NCI-H1930 (cell line): Measurements from ENCODE around the gene CNTLN.
"Not testable (repeated sequence)": the region's sequence is repeated elsewhere in the genome, so short reads cannot be mapped to it uniquely, and the experiment has no call there.

ENCODE experiments used
- DNase-seq, 2 experiments: peaks; one replicate each; lab custom pipeline; 2025; lab: John Stamatoyannopoulos, UW

Gene CNTLN

DNA sequence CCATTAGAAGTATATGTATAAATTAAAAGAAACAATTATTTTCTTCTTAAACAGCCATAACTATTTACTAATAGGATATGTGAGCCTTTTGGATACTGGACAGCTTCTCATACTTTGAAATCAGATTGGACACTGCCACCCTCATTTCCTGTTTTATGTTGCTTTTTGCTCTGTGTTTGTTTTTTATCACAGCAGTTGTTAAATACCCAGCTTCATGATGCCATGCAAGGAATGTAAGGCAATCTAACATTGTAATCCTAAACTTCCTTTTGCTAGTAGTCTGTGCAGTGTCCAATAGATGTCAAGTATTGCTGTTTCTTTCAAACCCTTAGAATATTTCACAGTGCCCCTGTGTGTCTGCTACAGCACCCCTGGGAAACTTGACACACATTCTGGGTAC, 56.2 kb downstream of the CNTLN start:
- DNase-seq = no peak

DNA sequence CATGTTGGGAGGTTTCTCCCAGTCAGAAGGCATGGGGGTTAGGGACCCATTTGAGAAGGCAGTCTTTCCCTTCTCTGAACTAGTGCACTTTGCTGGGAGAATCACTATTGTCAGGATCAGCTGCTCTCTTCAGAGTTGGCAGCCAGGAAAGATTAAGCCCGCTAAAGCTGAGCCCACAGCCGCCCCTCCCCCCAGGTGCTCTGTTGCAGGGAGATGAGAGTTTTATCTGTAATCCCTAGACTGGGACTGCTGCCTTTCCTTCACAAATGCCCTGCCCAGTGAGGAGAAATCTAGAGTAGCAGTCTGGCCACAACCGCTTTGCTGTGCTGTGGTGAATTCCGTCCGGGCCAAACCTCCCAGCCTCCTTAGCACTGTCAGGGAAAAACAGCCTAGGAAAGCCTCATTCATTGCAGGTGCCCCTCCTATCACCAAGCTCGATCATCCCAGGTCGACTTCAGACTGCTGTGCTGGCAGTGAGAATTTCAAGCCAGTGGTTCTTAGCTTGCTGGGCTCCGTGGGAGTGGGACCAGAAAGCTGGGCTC, 69.8 kb downstream of the CNTLN start:
- DNase-seq = no peak

- no peak for DNase-seq
These were observed 81.2 kb downstream of the CNTLN start for GRCh38 chr9:17216011-17216410.

DNA sequence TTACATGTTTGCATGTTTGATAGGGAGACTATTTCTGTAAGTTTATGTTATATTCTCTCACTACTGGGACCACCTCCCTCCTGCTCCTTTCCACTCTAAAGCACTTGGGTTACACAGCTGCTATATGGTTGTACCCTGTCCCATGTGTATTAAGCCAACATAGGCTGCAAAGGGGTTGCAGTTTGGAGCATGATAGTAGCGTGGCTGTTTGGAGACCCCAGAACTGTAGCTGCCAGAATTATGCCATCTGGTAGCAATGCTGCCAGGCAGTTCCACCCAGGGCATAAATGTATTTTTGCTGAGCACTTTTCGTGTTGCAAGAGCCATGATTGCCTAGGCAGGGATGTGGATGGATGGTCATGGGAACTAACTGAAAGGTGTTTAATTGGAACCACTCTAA, 81.8 kb downstream of the CNTLN start:
- DNase-seq = no peak

DNA sequence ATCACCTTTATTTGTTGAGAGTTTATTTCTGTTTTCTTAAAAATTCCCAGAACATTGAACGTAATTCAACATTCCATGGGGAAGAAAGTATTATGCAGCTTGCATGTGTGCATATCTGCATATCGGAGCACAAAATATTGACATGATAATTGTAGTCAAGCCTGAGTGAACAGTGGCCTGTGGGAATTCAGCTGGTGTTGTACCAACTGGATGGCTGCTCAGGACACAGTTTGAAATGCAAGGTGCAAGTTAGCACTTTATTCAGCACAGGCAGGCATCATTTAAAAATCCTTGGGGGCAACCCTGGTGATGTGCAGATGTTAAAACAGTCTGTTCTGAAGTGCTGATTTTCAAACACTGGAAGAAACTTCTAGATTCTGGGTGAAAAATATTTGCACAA, 82.4 kb downstream of the CNTLN start:
- no peak for DNase-seq

DNA sequence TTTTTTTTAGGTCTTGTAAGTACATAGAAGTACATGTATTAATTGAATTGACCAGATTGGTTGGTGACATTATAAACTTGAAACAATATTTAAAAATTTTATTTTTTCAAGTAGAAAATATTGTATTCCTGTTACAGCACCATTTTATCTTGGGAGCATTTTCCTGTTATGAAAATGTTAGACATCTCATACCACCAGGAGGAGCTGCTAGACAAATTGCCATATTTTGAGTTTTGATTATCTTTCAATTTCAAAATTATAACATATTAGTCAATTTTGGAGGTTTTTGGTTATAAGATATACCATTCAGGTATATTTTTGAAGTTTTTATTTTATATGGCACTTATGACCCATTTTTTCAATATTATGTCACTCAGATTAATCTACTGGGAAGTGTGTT, 84.4 kb downstream of the CNTLN start:
- DNase-seq = no peak

GRCh38 chr9:17222932-17223331, 88.1 kb downstream of the CNTLN start:
- DNase-seq = no peak

GRCh38 chr9:17225407-17225806, 90.6 kb downstream of the CNTLN start:
- no peak for DNase-seq

GRCh38 chr9:17229945-17230560, 95.2 kb downstream of the CNTLN start:
- no peak for DNase-seq

DNA sequence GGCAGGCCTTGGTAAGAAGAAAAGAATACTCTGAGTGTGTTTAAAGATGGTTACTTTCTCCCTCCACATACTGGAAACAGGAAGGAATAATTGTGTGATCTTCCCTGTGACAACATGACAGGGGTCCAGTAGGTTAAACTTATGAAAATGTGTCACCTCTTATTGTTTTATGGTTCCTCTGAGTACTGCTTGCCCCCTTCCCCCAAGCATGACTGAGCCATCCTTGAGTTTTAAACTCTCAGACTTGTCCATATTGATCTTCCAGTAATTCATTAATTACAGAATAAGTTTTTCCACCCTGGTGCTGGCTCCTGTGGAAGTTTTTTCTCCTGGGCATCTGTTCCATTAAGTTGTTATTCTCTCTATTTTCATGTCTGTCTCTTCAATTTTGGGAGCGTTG, 95.8 kb downstream of the CNTLN start:
- DNase-seq = no peak

- no peak for DNase-seq
These were observed 101.3 kb downstream of the CNTLN start for GRCh38 chr9:17236147-17236546.

- no peak for DNase-seq
These were observed 111.9 kb downstream of the CNTLN start for GRCh38 chr9:17246770-17247169.

DNA sequence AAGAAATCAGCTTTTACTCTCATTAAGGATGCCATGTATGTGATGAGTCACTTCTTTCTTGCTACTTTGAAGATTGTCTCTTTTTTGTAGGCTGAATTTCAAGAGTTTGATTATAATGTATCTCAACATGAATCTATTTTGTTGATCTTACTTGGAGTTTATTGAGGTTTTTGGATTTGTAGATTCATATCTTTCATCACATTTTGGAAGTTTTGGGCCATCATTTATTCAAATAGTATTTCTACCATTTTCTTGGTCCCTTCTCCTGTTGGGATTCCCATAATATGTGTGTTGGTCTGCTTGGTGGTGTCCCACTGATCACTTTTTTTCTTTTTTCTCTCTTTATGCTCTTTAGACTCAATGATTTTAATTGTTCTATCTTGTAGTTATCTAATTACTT, 116.3 kb downstream of the CNTLN start:
- no peak for DNase-seq

GRCh38 chr9:17268531-17269188, 133.8 kb downstream of the CNTLN start:
- DNase-seq = not testable (repeated sequence)

DNA sequence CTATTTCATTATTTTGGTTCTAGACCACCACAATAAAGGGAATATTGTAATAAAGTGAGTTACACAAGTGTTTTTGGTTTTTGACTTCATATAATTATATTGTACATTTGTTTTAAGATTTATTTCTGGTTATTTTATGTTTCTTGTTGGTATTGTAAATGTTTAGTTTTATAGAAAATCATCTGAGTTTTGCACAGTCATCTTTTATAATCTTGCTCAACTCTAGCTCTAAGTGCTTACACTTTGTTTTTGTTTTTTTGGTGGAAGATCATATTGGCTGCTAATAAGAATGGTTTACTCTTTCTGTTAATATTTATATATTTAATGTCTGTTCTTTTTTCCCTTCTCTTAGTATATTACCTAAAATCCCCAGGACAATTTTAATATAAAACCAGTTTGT, 135.0 kb downstream of the CNTLN start:
- no peak for DNase-seq

DNA sequence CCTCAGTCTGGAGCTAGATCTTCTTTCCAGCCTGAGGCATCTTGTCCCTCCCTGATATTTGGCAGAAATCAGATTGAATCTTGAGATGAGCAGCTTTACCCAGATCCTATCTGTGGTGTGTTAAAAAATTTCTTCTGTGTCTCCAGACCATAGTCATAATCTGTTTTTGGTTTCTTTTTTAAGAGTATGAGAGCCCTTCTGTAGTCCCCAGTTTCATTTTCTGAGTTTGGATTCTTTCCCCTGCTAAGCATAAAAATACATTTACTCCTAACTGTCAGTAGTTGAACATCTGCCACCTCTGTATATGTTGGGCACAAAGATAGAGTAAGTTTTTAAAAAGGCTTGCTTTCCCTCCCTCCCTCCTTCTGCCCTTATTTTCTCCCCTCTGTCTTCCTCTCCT, 137.7 kb downstream of the CNTLN start:
- DNase-seq = no peak

- no peak for DNase-seq
These were observed 145.6 kb downstream of the CNTLN start for GRCh38 chr9:17280350-17281012.

DNA sequence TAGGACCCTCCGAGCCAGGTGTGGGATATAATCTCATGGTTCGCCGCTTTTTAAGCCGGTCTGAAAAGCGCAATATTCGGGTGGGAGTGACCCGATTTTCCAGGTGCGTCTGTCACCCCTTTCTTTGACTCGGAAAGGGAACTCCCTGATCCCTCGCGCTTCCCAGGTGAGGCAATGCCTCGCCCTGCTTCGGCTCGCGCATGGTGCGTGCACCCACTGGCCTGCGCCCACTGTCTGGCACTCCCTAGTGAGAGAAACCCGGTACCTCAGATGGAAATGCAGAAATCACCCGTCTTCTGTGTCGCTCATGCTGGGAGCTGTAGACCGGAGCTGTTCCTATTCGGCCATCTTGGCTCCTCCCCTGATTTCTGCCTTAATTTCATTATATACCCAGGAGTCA, 155.8 kb downstream of the CNTLN start:
- not testable (repeated sequence) for DNase-seq

DNA sequence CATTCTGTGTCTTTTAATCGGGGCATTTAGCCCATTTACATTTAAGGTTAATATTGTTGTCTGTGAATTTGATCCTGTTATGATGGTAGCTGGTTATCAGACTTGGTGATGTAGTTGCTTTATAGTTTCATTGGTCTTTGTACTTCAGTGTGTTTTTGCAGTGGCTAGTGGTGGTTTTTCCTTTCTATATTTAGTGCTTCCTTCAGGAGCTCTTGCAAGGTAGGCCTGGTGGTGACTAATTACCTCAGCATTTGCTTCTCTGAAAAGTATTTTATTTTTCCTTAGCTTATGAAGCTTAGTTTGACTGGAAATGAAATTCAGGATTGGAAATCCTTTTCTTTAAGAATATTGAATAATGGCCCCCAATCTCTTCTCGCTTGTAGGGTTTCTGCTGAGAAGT, 156.9 kb downstream of the CNTLN start:
- no peak for DNase-seq

DNA sequence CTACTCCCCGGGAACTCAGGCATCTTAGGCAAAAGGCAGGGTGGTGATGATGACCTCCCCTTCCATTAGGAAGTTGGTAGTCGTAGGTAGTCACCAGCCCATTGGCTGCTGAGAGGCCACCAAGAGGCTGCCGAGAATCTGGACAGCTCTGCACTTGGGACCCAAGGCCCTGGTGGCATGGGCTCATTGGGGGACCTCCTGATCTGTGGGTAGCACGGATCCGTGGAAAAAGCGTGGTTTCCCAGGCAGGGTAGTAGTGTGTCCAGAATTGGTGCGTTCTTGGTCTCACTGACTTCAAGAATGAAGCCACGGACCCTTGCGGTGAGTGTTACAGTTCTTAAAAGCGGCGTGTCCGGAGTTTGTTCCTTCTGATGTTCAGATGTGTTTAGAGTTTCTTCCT, 158.8 kb downstream of the CNTLN start:
- DNase-seq = no peak

DNA sequence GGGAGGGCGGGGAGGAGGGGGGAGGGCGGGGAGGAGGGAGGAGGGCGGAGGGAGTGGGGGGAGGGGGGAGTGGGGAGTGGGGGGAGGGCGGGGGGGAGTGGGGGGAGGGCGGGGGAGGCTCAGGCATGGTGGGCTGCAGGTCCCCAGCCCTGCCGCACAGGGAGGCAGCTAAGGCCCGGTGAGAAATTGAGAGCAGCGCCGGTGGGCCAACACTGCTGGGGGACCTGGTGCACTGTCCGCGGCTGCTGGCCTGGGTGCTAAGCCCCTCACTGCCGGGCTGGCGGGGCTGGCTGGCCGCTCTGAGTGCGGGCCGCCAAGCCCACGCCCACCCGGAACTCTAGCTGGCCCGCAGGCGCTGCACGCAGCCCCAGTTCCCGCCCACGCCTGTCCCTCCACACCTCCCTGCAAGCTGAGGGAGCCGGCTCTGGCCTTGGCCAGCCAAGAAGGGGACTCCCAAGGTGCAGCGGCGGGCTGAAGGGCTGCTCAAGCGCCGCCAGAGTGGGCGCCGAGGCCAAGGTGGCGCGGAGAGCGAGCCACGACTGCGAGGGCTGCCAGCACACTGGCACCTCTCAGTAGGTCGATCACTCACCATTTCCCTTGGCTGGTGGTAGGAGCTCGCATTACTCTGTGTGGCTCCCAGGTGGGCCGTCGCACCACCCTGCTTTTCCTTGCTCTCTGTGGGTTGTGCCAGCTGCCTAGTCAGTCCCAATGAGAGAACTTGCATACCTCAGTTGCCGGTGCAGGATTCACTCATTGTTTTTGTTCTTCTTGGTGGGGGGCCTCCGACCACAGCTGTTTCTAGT, 160.2 kb downstream of the CNTLN start:
- DNase-seq = no peak

- no peak for DNase-seq
These were observed 180.5 kb downstream of the CNTLN start for GRCh38 chr9:17315341-17315740.
